ENCODE data around the gene IFT52.
A peak's percentile ranks its signal among the peaks of the same experiment; 100 is the strongest.

The IFT52 gene

GRCh38 chr20:43590392-43591303 is at the start of gene IFT52:
IFT52 (plus strand) TSS chr20:43590937; CDS start chr20:43594699, 3,762 bp downstream.
- DNase-seq (ENCODE audit: low read depth in 2 of 2), result peak; percentile 76 to 84

- DNase-seq (ENCODE audit: low read depth in 2 of 2), result no peak
These were observed 49.5 kb upstream of the IFT52 start for GRCh38 chr20:43541214-43541613.

- DNase-seq (ENCODE audit: low read depth in 2 of 2), result no peak
These were observed 48.6 kb upstream of the IFT52 start for GRCh38 chr20:43542161-43542560.

- DNase-seq (ENCODE audit: low read depth in 2 of 2), result no peak
These were observed 48.1 kb upstream of the IFT52 start for GRCh38 chr20:43542674-43543073.

- no peak for DNase-seq (ENCODE audit: low read depth in 2 of 2)
These were observed 47.6 kb upstream of the IFT52 start for GRCh38 chr20:43543138-43543537.

GRCh38 chr20:43544501-43544900 is 46.2 kb upstream of the IFT52 start:
- no peak for DNase-seq (ENCODE audit: low read depth in 2 of 2)

GRCh38 chr20:43545837-43546578 is 44.7 kb upstream of the IFT52 start:
- DNase-seq (ENCODE audit: low read depth in 2 of 2), result no peak

- no peak for DNase-seq (ENCODE audit: low read depth in 2 of 2)
These were observed 42.4 kb upstream of the IFT52 start for GRCh38 chr20:43548273-43548880.

- no peak for DNase-seq (ENCODE audit: low read depth in 2 of 2)
These were observed 41.2 kb upstream of the IFT52 start for GRCh38 chr20:43549416-43550065.

GRCh38 chr20:43550456-43550855 is 40.3 kb upstream of the IFT52 start:
- DNase-seq (ENCODE audit: low read depth in 2 of 2), result no peak

- no peak for DNase-seq (ENCODE audit: low read depth in 2 of 2)
These were observed 36.4 kb upstream of the IFT52 start for GRCh38 chr20:43554369-43554768.

GRCh38 chr20:43558412-43559146 is 32.2 kb upstream of the IFT52 start, which contains the start of gene SGK2:
SGK2 (plus strand) TSS chr20:43559027; CDS start chr20:43566496, 7,469 bp downstream.
- DNase-seq (ENCODE audit: low read depth in 2 of 2), result no peak

GRCh38 chr20:43559147-43559987 is 31.4 kb upstream of the IFT52 start:
- no peak for DNase-seq (ENCODE audit: low read depth in 2 of 2)

GRCh38 chr20:43560974-43561373 is 29.8 kb upstream of the IFT52 start:
- no peak for DNase-seq (ENCODE audit: low read depth in 2 of 2)

- no peak for DNase-seq (ENCODE audit: low read depth in 2 of 2)
These were observed 27.3 kb upstream of the IFT52 start for GRCh38 chr20:43563429-43563828.

- no peak for DNase-seq (ENCODE audit: low read depth in 2 of 2)
These were observed 26.7 kb upstream of the IFT52 start for GRCh38 chr20:43563991-43564390.

GRCh38 chr20:43564455-43564854 is 26.3 kb upstream of the IFT52 start:
- DNase-seq (ENCODE audit: low read depth in 2 of 2), result no peak

GRCh38 chr20:43564993-43565757 is 25.6 kb upstream of the IFT52 start:
- DNase-seq (ENCODE audit: low read depth in 2 of 2), result no peak

- DNase-seq (ENCODE audit: low read depth in 2 of 2), result no peak
These were observed 25.0 kb upstream of the IFT52 start for GRCh38 chr20:43565758-43566104.

GRCh38 chr20:43567477-43567876 is 23.3 kb upstream of the IFT52 start:
- DNase-seq (ENCODE audit: low read depth in 2 of 2), result no peak
